ENCODE results near the gene C17orf100.

GRCh38 chr17:6677158-6677831 is 25.7 kb downstream of the C17orf100 start:
- TF ChIP-seq, protein P1, sequence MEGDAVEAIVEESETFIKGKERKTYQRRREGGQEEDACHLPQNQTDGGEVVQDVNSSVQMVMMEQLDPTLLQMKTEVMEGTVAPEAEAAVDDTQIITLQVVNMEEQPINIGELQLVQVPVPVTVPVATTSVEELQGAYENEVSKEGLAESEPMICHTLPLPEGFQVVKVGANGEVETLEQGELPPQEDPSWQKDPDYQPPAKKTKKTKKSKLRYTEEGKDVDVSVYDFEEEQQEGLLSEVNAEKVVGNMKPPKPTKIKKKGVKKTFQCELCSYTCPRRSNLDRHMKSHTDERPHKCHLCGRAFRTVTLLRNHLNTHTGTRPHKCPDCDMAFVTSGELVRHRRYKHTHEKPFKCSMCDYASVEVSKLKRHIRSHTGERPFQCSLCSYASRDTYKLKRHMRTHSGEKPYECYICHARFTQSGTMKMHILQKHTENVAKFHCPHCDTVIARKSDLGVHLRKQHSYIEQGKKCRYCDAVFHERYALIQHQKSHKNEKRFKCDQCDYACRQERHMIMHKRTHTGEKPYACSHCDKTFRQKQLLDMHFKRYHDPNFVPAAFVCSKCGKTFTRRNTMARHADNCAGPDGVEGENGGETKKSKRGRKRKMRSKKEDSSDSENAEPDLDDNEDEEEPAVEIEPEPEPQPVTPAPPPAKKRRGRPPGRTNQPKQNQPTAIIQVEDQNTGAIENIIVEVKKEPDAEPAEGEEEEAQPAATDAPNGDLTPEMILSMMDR (IDR thresholded peaks at IDR 0.05 in 8 of 11, conservative IDR thresholded peaks at IDR 0.05 in 3 of 11), result no peak
- no peak for TF ChIP-seq POLR2AphosphoS5 (IDR thresholded peaks at IDR 0.05)

Measured in spleen (tissue), 7 donors.